ENCODE measurements around the gene DMPK.

DNA sequence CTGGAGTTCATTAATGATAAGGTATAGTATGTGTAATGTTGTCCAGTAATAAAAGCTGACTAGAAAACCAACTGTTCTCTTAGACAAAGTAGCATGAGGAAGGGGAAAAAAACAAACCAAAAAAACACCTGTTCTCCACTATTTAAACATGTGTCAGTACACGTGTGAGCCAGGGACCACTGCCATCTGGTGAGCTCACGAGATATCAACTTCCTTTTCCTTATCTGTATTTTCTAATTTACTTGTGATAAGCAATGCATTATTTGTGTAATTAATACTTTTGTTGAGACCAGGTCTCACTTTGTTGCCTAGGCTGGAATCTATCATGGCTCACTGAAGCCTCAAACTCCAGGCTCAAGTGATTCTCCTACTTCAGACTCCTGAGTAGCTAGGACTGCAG, 8.9 kb downstream of the DMPK start:
- TF ChIP-seq EZH2 (IDR thresholded peaks at IDR 0.05; ENCODE audit: insufficient read depth, poor library complexity, severe bottlenecking) (no peak), EZH2phosphoT487 (IDR thresholded peaks at IDR 0.05; ENCODE audit: insufficient read depth, low read depth) (no peak)
